Immature natural killer cell (primary cell): ENCODE data around the gene CHRDL1. TPM values are rescaled to one million over a fixed set of nuclear protein-coding genes. Genes with fewer than 3 reads are reported as not detected.

ENCODE experiments used
- DNase-seq, 3 donors: peaks; one replicate each; pipeline ENCODE4 v3.0.0; 2022; ENCODE audit warnings: mixed read lengths in 1 of 3
- H3K27ac Mint-ChIP-seq, 6 donors: one replicate each; pipeline ENCODE4 v1.8.0; 2020; ENCODE audit warnings: mixed read lengths in 6 of 6, mild to moderate bottlenecking in 5 of 6, inconsistent platforms in 4 of 6, moderate library complexity in 3 of 6
- H3K27me3 Mint-ChIP-seq, 3 donors: one replicate each; pipeline ENCODE4 v1.8.0; 2020 to 2021; ENCODE audit warnings: low read depth in 3 of 3, mild to moderate bottlenecking in 3 of 3, mixed read lengths in 3 of 3, moderate library complexity in 3 of 3, inconsistent platforms in 1 of 3
- H3K36me3 Mint-ChIP-seq, 3 donors: one replicate each; pipeline ENCODE4 v1.8.0; 2020; ENCODE audit warnings: mixed read lengths in 3 of 3, inconsistent platforms in 2 of 3, mild to moderate bottlenecking in 2 of 3
- H3K4me1 Mint-ChIP-seq, 2 donors: one replicate each; pipeline ENCODE4 v1.8.0; 2020; ENCODE audit warnings: inconsistent platforms in 2 of 2, mild to moderate bottlenecking in 2 of 2, mixed read lengths in 2 of 2, moderate library complexity in 1 of 2
- H3K4me3 Mint-ChIP-seq, 5 donors: one replicate each; pipeline ENCODE4 v1.8.0; 2020; ENCODE audit warnings: mild to moderate bottlenecking in 5 of 5, mixed read lengths in 5 of 5, inconsistent platforms in 3 of 5, moderate library complexity in 3 of 5
- H3K9me3 Mint-ChIP-seq, 6 donors: one replicate each; pipeline ENCODE4 v1.8.0; 2020; ENCODE audit warnings: mild to moderate bottlenecking in 6 of 6, mixed read lengths in 6 of 6, inconsistent platforms in 4 of 6, moderate library complexity in 3 of 6
- polyA plus RNA-seq, 3 donors: library from polyadenylated mRNA; unstranded; fragments of 300-500 nt; fragmentation: Illumina TruSeq; gene quantifications; one replicate each; pipeline ENCODE4 v1.2.3, GENCODE V29; 2021

CHRDL1 gene
- polyA plus RNA-seq, 3 donors from 2014 or later, result not detected

DNA sequence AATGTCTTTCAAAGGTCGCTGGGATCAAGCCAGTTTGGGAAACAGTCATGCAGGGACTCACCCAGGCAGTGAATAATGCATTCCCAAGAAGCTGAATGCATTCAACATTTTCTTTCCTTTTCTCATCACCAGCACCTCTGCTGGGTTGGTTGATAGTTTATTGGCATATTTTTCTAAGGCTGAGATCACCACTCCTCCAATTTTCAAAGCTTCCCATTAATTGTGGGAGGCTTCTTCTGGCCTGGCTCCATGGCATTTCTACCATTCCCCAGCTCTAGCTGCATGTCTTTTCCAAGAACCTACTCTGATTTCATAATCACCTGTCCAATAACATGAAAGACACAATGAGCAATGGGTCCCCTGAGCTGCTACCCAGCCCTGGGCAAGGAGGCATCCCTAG, 35.8 kb downstream of the CHRDL1 start:
- Mint-ChIP-seq H3K4me3 (no peak overlapping the region), H3K4me1 (no peaks in the 10 kb centered on the region), H3K27me3 (peaks cover 0 to 5% (median 3%) of the 10 kb centered on the region in 3 donors), H3K27ac (no peak overlapping the region), H3K36me3 (no peaks in the 10 kb centered on the region), H3K9me3 (peaks cover 0 to 9% (median 3%) of the 10 kb centered on the region in 6 donors)
- DNase-seq, result no peak

DNA sequence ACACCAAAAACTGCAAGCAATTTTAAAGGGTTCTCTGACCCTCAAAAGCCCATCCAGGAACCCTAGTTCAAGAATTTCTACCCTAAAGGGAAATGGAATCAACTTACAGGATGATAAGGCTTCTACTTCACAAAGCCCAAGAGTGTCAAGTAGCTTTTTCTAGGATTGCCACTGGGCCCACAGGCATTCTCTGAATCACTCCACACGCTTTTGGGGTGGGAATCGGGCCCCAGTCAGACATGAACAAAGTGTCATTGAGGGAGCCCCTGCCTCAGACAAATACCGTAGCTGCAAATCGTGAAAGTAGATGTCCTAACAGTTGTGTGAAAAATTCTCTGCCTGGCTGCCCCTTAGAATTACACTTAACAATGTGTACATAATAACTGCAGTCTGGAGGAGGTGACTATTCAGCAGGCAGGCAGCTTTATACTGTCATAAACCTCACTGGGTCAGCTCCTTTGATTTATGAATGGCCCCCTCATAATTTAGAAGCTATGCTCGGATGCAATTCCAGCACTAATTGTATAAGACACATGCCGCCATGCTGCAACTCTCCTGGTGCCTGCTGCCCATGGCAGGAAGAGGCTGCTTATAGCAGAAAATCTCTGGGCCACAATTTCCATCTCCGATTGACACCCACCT, 36.7 kb downstream of the CHRDL1 start:
- Mint-ChIP-seq H3K36me3 (no peaks in the 10 kb centered on the region), H3K27me3 (peaks cover 0 to 6% (median 5%) of the 10 kb centered on the region in 3 donors), H3K9me3 (peaks cover 0 to 5% (median 1%) of the 10 kb centered on the region in 6 donors), H3K4me3 (no peak overlapping the region), H3K4me1 (no peaks in the 10 kb centered on the region), H3K27ac (no peak overlapping the region)
- DNase-seq, result no peak

DNA sequence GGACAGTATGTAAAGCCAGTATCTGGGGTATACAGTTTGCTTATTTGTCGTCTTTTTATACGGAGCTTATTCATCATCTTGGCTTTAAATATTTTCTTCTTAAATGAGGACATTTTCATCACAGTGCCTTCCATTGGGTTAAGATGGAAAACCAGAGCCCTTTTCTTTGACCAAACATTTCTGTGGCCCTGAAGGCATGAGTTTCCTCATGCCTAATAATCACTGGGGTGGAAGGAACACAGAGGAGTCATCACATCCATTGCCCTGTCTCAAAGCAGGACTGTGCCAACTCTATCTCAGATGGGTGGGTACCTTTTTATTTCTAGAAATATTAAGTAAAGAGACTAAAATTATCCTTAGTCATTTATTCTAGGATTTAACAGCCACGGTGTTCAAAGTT, 40.0 kb downstream of the CHRDL1 start:
- H3K4me1 Mint-ChIP-seq, result no peaks in the 10 kb centered on the region
- peaks cover 0 to 2% (median 0%) of the 10 kb centered on the region in 6 donors for H3K9me3 Mint-ChIP-seq
- peaks cover 1 to 5% (median 3%) of the 10 kb centered on the region in 3 donors for H3K27me3 Mint-ChIP-seq
- DNase-seq, result no peak
- no peak overlapping the region for H3K27ac Mint-ChIP-seq
- H3K4me3 Mint-ChIP-seq, result no peak overlapping the region
- no peaks in the 10 kb centered on the region for H3K36me3 Mint-ChIP-seq

DNA sequence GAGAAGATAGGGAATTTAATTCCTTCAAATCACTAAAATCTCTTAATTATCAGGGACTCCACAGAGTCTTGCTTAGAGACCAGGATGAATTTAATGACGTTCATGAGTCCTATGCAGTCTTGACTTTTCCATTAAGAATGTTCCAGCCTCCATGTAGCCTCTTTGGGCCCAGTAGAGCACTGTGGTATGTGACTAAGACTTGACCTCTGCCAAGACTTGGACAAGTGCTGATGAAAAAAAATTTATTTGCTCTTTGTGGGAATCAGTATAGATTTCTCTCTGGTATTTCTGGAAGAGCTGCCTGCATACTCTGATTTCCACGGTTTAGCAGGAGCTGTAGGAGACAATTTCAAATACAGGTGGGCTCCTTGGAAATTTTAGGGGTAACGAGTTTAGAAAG, 40.6 kb downstream of the CHRDL1 start:
- Mint-ChIP-seq H3K4me3 (no peak overlapping the region), H3K4me1 (no peaks in the 10 kb centered on the region), H3K27me3 (peaks cover 1 to 5% (median 3%) of the 10 kb centered on the region in 3 donors), H3K36me3 (no peaks in the 10 kb centered on the region), H3K9me3 (peaks cover 0 to 2% (median 0%) of the 10 kb centered on the region in 6 donors), H3K27ac (no peak overlapping the region)
- DNase-seq, result no peak

DNA sequence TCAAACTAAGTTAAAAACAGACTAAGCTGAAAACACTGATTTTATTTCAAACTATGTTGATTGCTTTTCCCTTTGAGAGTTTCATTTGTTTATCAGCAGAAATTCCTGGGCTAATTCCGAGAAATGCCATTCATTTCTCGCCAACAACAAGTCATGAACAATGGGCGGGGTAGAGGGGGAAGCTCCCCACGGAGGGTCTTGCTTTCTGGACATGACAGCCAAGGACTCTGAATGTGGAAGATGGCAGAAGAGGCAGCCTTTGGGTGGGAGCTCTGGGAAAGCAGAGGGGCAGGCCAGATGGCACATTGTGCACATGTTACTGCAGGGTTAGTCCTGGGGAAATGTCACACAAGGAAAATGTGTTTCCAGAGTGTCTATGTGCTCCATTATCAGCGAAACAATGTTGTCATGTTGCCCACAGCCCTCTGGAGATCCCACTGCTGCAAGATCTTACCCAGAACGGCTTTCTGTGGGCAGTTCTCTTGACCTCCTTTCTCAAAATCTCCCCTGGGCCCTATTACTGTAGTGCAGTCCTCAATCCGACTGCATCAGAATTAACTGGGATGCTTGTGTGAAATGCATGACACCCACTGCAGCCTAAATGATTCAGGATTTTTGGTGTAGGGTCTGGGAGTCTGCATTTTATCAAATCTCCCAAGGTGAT, 45.0 kb downstream of the CHRDL1 start:
- Mint-ChIP-seq H3K36me3 (peaks cover 0 to 4% (median 0%) of the 10 kb centered on the region in 3 donors), H3K27ac (no peak overlapping the region), H3K4me1 (no peaks in the 10 kb centered on the region), H3K27me3 (peaks cover 1 to 5% (median 5%) of the 10 kb centered on the region in 3 donors), H3K4me3 (no peak overlapping the region), H3K9me3 (peaks cover 0 to 3% (median 0%) of the 10 kb centered on the region in 6 donors)
- DNase-seq, result no peak

DNA sequence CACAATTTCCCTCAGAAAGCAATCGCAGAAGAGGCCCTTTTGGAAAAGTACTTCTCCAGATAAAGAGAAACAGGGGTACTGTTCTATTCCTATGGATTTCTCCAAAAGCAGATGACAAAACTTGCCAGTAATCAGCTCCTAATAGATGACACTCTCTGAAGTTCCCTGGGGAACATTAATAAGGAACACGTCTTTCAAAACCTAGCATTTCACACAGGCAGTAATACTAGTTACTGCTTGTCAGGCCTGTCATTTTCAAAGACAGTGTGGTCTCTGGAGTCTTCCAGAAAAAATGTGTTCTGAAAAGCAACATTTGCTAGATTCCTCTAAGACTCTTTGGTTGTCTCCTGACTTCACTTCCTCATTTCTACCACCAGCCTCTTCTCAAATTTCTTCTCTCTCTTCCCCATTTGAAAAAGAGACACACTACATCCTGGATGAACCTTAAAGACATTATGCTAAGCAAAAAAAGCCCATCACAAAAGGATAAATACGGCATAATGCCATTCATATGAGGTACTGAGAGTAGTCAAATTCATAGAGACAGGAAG, 47.3 kb downstream of the CHRDL1 start:
- H3K36me3 Mint-ChIP-seq, result peaks cover 0 to 4% (median 0%) of the 10 kb centered on the region in 3 donors
- no peak for DNase-seq
- no peak overlapping the region for H3K4me3 Mint-ChIP-seq
- H3K9me3 Mint-ChIP-seq, result peaks cover 0 to 5% (median 0%) of the 10 kb centered on the region in 6 donors
- H3K4me1 Mint-ChIP-seq, result no peaks in the 10 kb centered on the region
- peaks cover 1 to 7% (median 4%) of the 10 kb centered on the region in 3 donors for H3K27me3 Mint-ChIP-seq
- H3K27ac Mint-ChIP-seq, result no peak overlapping the region

DNA sequence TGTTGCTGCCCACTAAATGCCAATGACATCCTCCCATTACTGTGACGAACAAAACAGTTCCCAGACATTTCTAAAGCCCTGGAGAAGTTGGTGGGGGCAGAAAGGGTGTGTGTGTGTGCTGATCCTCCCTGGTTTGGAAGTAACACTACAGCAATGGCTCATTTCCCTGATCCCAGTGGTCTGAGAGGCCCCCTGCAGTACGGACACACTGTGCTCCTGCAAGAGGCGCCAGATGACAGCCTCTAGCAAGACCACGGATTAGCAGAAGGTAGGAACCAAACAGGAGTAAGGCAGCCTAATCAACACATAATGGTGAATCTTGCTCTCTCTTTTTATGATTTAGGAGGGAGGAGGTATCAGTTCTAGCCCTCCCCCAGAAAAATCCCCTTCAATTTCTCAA, 49.6 kb downstream of the CHRDL1 start:
- Mint-ChIP-seq H3K4me3 (no peak overlapping the region), H3K27ac (no peak overlapping the region), H3K4me1 (no peaks in the 10 kb centered on the region), H3K36me3 (peaks cover 0 to 4% (median 0%) of the 10 kb centered on the region in 3 donors), H3K9me3 (peaks cover 0 to 5% (median 0%) of the 10 kb centered on the region in 6 donors), H3K27me3 (peaks cover 0 to 4% (median 2%) of the 10 kb centered on the region in 3 donors)
- DNase-seq, result no peak

DNA sequence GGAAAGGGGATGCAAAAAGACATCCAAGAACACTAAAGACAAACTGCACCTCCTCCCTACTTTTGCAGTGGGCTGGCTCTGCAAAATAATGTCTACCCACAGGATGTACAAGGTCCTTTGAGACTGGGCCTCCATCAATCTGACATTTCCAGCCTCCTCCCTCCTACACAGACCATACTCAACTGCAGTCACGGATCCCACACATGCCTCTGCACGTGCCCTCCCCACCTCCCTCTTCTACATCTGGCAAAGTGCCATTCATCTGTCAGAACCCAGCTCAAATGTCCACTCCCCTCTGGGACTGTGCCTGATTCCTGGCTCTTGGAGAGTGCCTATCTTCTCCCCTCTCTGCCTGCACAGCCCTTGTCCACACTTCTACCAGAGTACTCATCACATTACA, 50.3 kb downstream of the CHRDL1 start:
- no peak for DNase-seq
- H3K4me3 Mint-ChIP-seq, result no peak overlapping the region
- H3K9me3 Mint-ChIP-seq, result peaks cover 0 to 5% (median 0%) of the 10 kb centered on the region in 6 donors
- H3K36me3 Mint-ChIP-seq, result peaks cover 0 to 4% (median 0%) of the 10 kb centered on the region in 3 donors
- peaks cover 0 to 4% (median 2%) of the 10 kb centered on the region in 3 donors for H3K27me3 Mint-ChIP-seq
- no peaks in the 10 kb centered on the region for H3K4me1 Mint-ChIP-seq
- H3K27ac Mint-ChIP-seq, result no peak overlapping the region

DNA sequence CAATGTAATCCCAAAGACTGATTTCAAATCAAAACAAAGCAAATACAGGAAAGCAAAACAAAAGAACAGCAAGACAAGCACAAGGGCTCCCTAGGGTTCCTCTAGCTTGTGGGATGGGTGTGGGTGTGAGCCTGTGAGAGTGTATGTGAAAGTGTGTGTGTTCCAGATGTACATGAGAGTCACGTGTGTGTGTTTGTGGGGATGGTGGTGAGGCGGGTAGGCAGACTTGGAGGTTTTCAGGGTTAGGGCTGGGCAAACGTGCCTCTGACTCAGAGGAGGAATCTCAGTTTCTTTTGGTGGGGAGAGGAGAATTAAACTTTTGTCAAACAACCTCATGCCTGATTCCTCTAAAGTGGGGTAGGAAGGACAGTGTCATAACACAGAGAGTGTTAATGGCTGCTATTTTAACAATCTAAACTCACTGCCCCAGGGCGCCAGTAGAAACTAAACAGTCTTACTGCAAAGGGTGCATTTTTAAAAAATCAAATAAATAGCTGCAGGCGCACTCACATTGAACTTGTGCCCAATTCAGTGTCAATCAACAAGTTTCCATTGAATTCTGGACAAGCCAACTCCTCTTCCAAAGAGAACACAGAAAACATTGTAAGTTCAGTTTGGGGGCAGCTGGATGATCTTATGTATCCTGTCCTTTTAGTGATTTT, 51.8 kb downstream of the CHRDL1 start:
- Mint-ChIP-seq H3K4me1 (no peaks in the 10 kb centered on the region), H3K9me3 (peaks cover 0 to 5% (median 0%) of the 10 kb centered on the region in 6 donors), H3K4me3 (no peak overlapping the region), H3K27ac (no peak overlapping the region), H3K36me3 (peaks cover 0 to 4% (median 0%) of the 10 kb centered on the region in 3 donors), H3K27me3 (peaks cover 0 to 4% (median 2%) of the 10 kb centered on the region in 3 donors)
- no peak for DNase-seq

DNA sequence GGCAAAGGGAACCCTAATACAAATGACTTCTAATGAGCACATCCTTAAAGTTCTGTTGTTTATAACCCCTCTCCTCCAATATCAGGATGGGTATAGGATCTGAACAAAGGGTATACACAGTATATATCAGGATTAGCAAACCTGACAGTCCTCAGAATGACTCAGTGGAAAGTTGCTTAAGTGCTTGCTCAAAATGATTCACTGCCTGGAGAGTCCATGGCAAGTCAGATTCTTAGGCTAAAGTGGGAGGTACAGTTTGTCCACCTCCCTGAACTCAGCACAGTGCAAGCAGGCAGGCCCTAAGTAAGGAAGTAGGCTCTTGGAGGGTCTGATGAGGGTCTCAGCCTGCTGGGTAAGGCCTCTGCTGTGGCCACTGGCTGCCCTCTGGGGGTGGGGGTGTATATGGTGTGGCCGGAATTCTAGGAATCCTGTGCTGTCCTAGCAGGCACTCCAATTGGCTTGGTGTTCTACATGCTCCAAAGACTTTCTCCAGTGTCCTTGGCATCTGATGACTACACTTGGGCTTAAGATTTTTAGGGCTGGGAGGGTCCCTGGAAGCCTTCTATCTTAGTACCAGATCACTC, 54.3 kb downstream of the CHRDL1 start:
- Mint-ChIP-seq H3K4me3 (no peak overlapping the region), H3K27me3 (peaks cover 0 to 2% (median 2%) of the 10 kb centered on the region in 3 donors), H3K9me3 (peaks cover 0 to 2% (median 0%) of the 10 kb centered on the region in 6 donors), H3K4me1 (no peaks in the 10 kb centered on the region), H3K36me3 (no peaks in the 10 kb centered on the region), H3K27ac (no peak overlapping the region)
- no peak for DNase-seq

DNA sequence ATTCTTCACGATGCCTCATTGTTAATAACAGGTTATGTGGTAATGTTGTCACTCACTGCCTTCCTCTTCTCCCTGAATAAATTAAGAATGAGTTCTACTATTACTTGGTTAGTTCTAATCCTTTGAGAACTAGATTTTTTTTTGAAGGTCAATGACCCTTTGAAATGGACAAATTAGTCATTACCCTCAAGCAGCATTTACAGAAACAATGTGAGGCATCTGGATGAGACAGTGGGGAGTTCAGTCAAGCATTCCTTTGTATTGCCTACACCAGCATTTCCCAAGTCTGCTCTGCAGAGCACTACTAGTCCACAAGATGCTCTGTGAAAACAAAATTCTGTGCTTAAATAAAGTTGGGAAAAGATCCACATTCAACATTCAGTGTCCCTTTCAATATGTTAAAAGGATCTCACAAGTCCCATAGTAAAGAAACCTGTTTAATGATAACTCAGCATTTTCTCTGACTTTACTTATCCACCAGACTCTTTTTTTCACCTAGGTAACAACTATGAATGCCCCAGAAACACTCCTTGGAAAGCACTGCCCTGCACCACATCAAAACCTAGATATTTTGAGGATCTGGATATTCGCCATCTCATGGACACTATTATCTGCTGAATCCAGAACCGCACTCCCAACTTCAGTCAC, 60.6 kb downstream of the CHRDL1 start:
- no peak overlapping the region for H3K27ac Mint-ChIP-seq
- H3K27me3 Mint-ChIP-seq, result peaks cover 0 to 5% (median 0%) of the 10 kb centered on the region in 3 donors
- DNase-seq, result no peak
- H3K4me1 Mint-ChIP-seq, result no peaks in the 10 kb centered on the region
- H3K36me3 Mint-ChIP-seq, result no peaks in the 10 kb centered on the region
- no peak overlapping the region for H3K4me3 Mint-ChIP-seq
- H3K9me3 Mint-ChIP-seq, result no peaks in the 10 kb centered on the region

DNA sequence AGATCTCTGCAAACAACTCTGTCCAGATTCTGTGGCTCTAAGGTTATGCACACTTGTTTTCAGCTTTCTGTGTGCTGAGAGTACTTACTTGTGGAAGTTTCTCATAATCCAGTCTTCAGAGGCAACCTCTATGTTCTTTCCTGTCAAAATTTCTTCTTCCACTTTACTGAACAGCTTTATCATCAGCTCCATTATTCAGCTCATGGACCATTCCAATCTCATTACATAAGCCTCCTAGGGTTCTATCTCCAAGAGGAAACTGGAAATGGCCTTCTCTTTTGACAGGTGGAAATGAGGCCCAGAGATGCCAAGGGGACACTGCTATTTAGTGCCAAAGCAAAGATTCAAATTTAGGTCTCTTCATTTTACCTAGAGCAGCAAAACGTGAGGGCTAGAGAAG, 61.3 kb downstream of the CHRDL1 start:
- H3K27ac Mint-ChIP-seq, result no peak overlapping the region
- no peaks in the 10 kb centered on the region for H3K9me3 Mint-ChIP-seq
- no peaks in the 10 kb centered on the region for H3K36me3 Mint-ChIP-seq
- peaks cover 0 to 5% (median 0%) of the 10 kb centered on the region in 3 donors for H3K27me3 Mint-ChIP-seq
- no peak for DNase-seq
- H3K4me3 Mint-ChIP-seq, result no peak overlapping the region
- no peaks in the 10 kb centered on the region for H3K4me1 Mint-ChIP-seq

DNA sequence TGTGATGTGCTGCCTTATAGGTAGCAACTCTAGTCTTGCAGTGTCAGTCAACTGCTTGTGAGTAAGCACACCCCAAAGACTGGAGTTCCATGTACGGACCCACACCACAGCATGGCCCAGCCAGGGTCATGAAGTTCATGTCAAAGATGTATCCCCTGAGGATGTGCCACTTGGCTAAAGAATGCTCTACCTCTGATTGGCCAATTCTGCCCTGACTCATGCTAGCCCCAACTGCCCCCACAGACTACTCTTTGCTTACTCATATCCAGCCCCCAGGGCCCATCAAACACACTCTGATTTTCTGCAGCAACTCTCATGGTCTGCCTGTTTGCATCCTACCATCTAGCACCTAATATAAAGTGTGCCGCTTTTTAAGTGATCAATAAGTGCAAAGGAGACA, 62.5 kb downstream of the CHRDL1 start:
- no peak overlapping the region for H3K4me3 Mint-ChIP-seq
- no peak overlapping the region for H3K27ac Mint-ChIP-seq
- peaks cover 0 to 5% (median 0%) of the 10 kb centered on the region in 3 donors for H3K27me3 Mint-ChIP-seq
- no peaks in the 10 kb centered on the region for H3K9me3 Mint-ChIP-seq
- DNase-seq, result no peak
- H3K4me1 Mint-ChIP-seq, result no peaks in the 10 kb centered on the region
- no peaks in the 10 kb centered on the region for H3K36me3 Mint-ChIP-seq
